Activated T-helper 17 cell treated with anti-CD3 and anti-CD28 coated beads, Interleukin-2, amount 50 U/mL, for 72 hours (primary cell): Measurements from ENCODE around the gene BCAS3. TPM values are rescaled to one million over a fixed set of nuclear protein-coding genes. Genes with fewer than 3 reads are reported as not detected.

Source experiments
- ATAC-seq: fragments of 150-1000 bp; cut with Tn5 transposase; replicated peaks from 2 replicates; pipeline ENCODE4 v1.10.0; 2021; ENCODE audit warnings: mild to moderate bottlenecking, moderate library complexity
- H3K27ac Mint-ChIP-seq: one replicate; pipeline ENCODE4 v1.8.0; 2022; ENCODE audit warnings: mixed read lengths
- H3K27me3 Mint-ChIP-seq: one replicate; pipeline ENCODE4 v1.8.0; 2022; ENCODE audit warnings: mixed read lengths
- H3K36me3 Mint-ChIP-seq: one replicate; pipeline ENCODE4 v1.8.0; 2022; ENCODE audit warnings: low read depth, mild to moderate bottlenecking, mixed read lengths
- H3K4me1 Mint-ChIP-seq: one replicate; pipeline ENCODE4 v1.8.0; 2022; ENCODE audit warnings: mixed read lengths
- H3K4me3 Mint-ChIP-seq: one replicate; pipeline ENCODE4 v1.8.0; 2022; ENCODE audit warnings: mild to moderate bottlenecking, mixed read lengths
- H3K9me3 Mint-ChIP-seq: one replicate; pipeline ENCODE4 v1.8.0; 2022; ENCODE audit warnings: mixed read lengths
- total RNA-seq, 2 donors: library from RNA; stranded (reverse); gene quantifications; one replicate each; pipeline ENCODE4 v1.2.3, GENCODE V29; 2022

The BCAS3 gene
- total RNA-seq, 2 donors from 2014 or later: 11.6 to 15.0 TPM

- Mint-ChIP-seq H3K4me1 (peaks cover 20% of the 10 kb centered on the region), H3K27me3 (no peaks in the 10 kb centered on the region), H3K9me3 (no peaks in the 10 kb centered on the region), H3K36me3 (no peaks in the 10 kb centered on the region), H3K4me3 (no peak overlapping the region), H3K27ac (no peak overlapping the region)
- no peak for ATAC-seq
Measured at GRCh38 chr17:61216066-61216465, 538.4 kb downstream of the BCAS3 start.

- Mint-ChIP-seq H3K27me3 (no peaks in the 10 kb centered on the region), H3K4me1 (peaks cover 38% of the 10 kb centered on the region)
Measured at GRCh38 chr17:61217878-61218437, 540.3 kb downstream of the BCAS3 start.

GRCh38 chr17:61218438-61218837 lies 540.8 kb downstream of the BCAS3 start:
- ATAC-seq: peak; percentile 38
- Mint-ChIP-seq H3K4me3 (no peak overlapping the region), H3K27me3 (no peaks in the 10 kb centered on the region), H3K36me3 (no peaks in the 10 kb centered on the region), H3K27ac (peak overlapping the region; percentile 25), H3K9me3 (no peaks in the 10 kb centered on the region), H3K4me1 (peaks cover 39% of the 10 kb centered on the region)

More at GRCh38 chr17:61217878-61218437, 540.3 kb downstream of the BCAS3 start:
- H3K4me3 Mint-ChIP-seq: no peak overlapping the region
- no peak for ATAC-seq
- H3K27ac Mint-ChIP-seq: no peak overlapping the region
- H3K36me3 Mint-ChIP-seq: no peaks in the 10 kb centered on the region
- H3K9me3 Mint-ChIP-seq: no peaks in the 10 kb centered on the region

GRCh38 chr17:61219460-61219859 lies 541.8 kb downstream of the BCAS3 start:
- peaks cover 38% of the 10 kb centered on the region for H3K4me1 Mint-ChIP-seq
- no peaks in the 10 kb centered on the region for H3K36me3 Mint-ChIP-seq
- no peak for ATAC-seq
- H3K9me3 Mint-ChIP-seq: no peaks in the 10 kb centered on the region
- no peak overlapping the region for H3K27ac Mint-ChIP-seq
- no peak overlapping the region for H3K4me3 Mint-ChIP-seq
- H3K27me3 Mint-ChIP-seq: no peaks in the 10 kb centered on the region

DNA sequence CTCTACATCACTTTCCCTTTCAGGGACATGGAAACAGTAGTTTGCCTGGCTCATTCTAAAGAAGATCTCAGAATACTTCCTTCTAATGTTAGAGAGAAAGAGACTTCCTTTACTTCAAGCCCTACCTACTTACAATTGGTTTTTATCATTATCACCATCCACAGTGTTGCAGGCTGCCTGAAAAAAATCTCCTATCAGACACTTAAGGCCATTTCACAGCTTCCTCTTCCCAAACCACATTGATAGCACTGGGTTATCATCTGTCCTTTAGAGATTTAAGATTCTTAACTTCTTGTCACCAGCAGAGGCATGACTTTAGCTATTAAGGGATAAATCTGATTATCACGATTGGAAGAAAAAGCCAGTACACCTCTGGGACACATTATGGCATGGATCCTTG lies 543.5 kb downstream of the BCAS3 start:
- Mint-ChIP-seq H3K36me3 (no peaks in the 10 kb centered on the region), H3K27me3 (no peaks in the 10 kb centered on the region), H3K27ac (peak overlapping the region; percentile 89), H3K9me3 (no peaks in the 10 kb centered on the region), H3K4me3 (peak overlapping the region; percentile 76), H3K4me1 (peaks cover 38% of the 10 kb centered on the region)
- ATAC-seq: no peak

DNA sequence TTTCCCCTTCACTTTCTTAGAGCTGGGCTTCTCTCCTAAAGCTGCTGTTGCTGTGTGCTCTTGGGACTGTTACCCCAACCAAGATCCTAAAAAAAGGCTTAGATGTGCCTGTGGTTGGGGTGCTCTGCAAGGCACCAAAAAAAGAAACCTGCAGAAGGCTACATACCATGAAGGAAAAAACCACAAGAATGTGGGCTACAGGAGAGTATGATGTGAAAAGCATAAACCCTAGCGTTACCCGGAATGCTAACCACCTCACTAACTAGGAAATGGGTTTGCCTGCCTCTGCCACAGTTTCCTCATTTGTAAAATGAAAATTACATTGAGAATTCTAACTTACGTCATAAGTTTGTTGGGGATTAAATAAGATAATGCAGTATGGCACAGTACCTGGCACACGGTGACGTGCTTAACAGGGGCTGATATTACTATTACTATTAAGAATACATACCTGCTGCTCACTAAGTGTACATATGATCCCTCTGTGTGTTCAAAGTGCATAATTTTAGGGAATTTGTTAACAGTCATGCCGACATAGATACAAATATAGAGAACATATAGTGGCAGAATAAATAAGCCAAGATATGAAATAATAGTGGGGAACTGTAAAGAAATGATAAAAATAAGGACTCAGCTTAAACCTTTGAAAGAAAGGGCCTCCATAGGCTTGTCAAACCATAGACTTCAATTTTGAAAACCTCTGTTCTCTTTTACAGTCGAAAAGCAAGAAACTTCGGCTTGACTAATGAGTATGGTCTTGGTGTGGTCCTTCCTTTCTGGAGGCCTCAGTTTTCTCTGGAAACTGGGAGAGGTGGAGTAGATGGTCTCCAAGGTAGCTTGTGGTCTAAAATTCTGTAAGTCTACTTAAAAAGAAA lies 544.2 kb downstream of the BCAS3 start:
- H3K4me1 Mint-ChIP-seq: peaks cover 38% of the 10 kb centered on the region
- H3K36me3 Mint-ChIP-seq: no peaks in the 10 kb centered on the region
- peak overlapping the region; percentile 76 for H3K4me3 Mint-ChIP-seq
- peak overlapping the region; percentile 89 for H3K27ac Mint-ChIP-seq
- ATAC-seq: peak; percentile 73
- H3K9me3 Mint-ChIP-seq: no peaks in the 10 kb centered on the region
- no peaks in the 10 kb centered on the region for H3K27me3 Mint-ChIP-seq

DNA sequence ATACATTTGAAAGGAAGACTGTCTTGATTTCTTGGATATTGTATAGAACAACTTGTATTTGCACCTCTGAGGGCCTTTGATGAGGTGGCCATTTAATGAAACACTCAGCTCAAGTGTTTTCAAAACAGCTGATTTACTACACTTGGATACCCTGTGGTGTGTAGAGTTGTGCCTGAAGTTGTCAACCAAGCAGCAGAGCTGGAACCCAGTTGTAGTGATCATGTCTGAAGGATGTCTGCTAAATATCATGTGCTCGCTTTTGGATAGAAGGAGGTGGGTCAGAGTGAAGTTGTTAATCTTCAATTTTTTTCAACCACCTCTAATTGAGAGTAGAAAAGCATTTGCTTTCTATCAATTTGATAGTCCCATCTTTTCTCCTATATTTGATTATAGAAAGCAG lies 546.1 kb downstream of the BCAS3 start:
- no peaks in the 10 kb centered on the region for H3K27me3 Mint-ChIP-seq
- H3K27ac Mint-ChIP-seq: no peak overlapping the region
- H3K4me3 Mint-ChIP-seq: peak overlapping the region; percentile 76
- peaks cover 32% of the 10 kb centered on the region for H3K4me1 Mint-ChIP-seq
- H3K36me3 Mint-ChIP-seq: no peaks in the 10 kb centered on the region
- H3K9me3 Mint-ChIP-seq: no peaks in the 10 kb centered on the region
- no peak for ATAC-seq

DNA sequence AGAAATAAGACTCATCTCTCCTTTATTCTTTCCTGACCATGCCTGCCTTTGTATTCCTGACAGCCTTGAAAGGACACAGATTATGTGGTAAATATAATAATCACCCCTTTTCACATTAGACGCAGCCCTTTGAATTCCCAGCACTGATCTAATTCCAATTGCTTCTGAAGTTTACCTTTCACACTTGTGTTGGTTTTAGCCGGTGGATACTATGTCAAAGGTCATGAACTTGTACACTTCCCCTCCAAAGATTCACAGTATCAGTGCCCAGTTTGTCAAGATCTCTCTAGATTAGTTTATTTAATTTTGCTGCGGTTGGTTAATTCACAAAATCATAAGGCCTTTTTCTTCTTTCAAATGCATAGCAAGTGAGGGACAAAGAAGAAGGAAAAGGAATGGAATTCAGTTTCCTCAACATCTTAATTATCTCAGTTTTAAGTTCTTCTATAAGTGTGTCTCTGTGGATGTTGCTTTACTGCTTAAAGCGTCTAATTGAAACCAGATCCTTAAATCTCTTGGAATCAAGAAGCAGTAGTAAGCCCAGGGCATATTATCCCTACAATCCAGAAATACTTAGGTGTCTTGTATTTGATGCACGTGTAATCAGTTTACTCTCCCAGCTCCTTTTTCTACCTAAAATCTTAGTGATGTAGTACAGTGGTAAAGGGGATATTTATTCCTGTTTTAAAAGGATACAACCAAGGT lies 547.7 kb downstream of the BCAS3 start:
- Mint-ChIP-seq H3K9me3 (no peaks in the 10 kb centered on the region), H3K27ac (no peak overlapping the region), H3K4me3 (no peak overlapping the region), H3K27me3 (no peaks in the 10 kb centered on the region), H3K36me3 (no peaks in the 10 kb centered on the region), H3K4me1 (peaks cover 31% of the 10 kb centered on the region)
- ATAC-seq: no peak

- no peaks in the 10 kb centered on the region for H3K36me3 Mint-ChIP-seq
- H3K4me3 Mint-ChIP-seq: no peak overlapping the region
- no peaks in the 10 kb centered on the region for H3K27me3 Mint-ChIP-seq
- ATAC-seq: no peak
- peaks cover 14% of the 10 kb centered on the region for H3K4me1 Mint-ChIP-seq
- H3K27ac Mint-ChIP-seq: no peak overlapping the region
- H3K9me3 Mint-ChIP-seq: no peaks in the 10 kb centered on the region
Measured at GRCh38 chr17:61227866-61228265, 550.2 kb downstream of the BCAS3 start.

DNA sequence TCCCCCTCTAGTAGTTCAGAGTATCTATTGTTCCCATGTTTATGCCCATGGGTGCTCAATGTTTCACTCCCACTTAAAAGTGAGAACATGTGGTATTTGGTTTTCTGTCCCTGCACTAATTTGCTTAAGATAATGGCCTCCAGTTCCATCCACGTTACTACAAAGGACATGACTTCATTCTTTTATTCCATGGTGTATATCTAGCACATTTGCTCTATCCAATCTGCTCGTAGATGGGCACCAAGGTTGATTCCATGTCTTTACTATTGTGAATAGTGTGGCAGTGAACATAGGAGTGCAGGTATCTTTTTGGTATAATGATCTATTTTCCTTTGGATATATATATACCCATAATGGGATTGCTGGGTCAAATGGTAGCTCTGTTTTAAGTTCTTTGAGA lies 552.8 kb downstream of the BCAS3 start:
- H3K9me3 Mint-ChIP-seq: no peaks in the 10 kb centered on the region
- no peaks in the 10 kb centered on the region for H3K27me3 Mint-ChIP-seq
- peaks cover 10% of the 10 kb centered on the region for H3K4me1 Mint-ChIP-seq
- no peak overlapping the region for H3K27ac Mint-ChIP-seq
- H3K36me3 Mint-ChIP-seq: no peaks in the 10 kb centered on the region
- no peak for ATAC-seq
- H3K4me3 Mint-ChIP-seq: no peak overlapping the region

DNA sequence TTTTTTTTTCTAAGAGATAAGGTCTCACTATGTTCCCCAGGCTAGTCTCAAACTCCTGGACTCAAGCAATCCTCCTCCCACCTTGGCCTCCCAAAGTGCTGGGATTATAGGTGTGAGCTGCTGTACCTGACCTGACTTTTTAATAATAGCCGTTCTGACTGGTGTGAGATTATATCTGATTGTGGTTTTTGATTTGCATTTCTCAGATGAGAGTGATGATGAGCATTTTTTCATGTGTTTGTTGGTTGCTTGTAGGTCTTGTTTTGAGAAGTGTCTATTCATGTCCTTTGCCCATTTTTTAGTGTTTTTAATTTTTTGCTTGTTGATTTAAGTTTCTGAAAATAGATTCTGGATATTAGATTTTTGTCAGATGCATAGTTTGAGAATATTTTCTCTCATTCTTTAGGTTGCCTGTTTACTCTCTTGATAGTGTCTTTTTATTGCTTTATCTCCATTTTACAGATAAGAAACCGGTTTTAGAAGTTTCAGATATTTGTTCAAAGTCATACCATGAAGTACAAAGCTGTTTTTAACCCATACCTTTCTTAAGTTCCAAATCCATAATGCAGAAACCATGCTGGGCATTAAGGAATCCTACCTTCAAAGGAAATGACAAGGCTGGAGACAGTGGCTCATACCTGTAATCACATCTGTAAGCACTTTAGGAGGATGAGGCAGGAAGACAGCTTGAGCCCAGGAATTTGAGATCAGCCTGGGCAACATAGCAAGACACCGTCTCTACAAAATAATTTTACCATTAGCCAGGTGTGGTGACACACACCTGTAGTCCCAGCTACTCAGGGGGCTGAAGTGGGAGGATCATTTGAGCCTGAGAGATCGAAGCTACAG lies 553.5 kb downstream of the BCAS3 start:
- no peak for ATAC-seq
- no peak overlapping the region for H3K27ac Mint-ChIP-seq
- H3K36me3 Mint-ChIP-seq: no peaks in the 10 kb centered on the region
- H3K27me3 Mint-ChIP-seq: no peaks in the 10 kb centered on the region
- peaks cover 10% of the 10 kb centered on the region for H3K4me1 Mint-ChIP-seq
- no peaks in the 10 kb centered on the region for H3K9me3 Mint-ChIP-seq
- H3K4me3 Mint-ChIP-seq: no peak overlapping the region

GRCh38 chr17:61232871-61233270 lies 555.2 kb downstream of the BCAS3 start:
- Mint-ChIP-seq H3K27ac (no peak overlapping the region), H3K9me3 (no peaks in the 10 kb centered on the region), H3K36me3 (no peaks in the 10 kb centered on the region), H3K4me1 (peaks cover 10% of the 10 kb centered on the region), H3K27me3 (no peaks in the 10 kb centered on the region), H3K4me3 (no peak overlapping the region)
- no peak for ATAC-seq

GRCh38 chr17:61233991-61234750 lies 556.5 kb downstream of the BCAS3 start:
- Mint-ChIP-seq H3K4me3 (no peak overlapping the region), H3K4me1 (peaks cover 15% of the 10 kb centered on the region), H3K27ac (no peak overlapping the region), H3K9me3 (no peaks in the 10 kb centered on the region), H3K36me3 (no peaks in the 10 kb centered on the region), H3K27me3 (no peaks in the 10 kb centered on the region)
- no peak for ATAC-seq
